Neural progenitor cell (in vitro differentiated cells): ENCODE data around the gene ABHD6. TPM values are rescaled to one million over a fixed set of nuclear protein-coding genes. Genes with fewer than 3 reads are reported as not detected.

Source experiments
- DNase-seq: peaks from one replicate; pipeline ENCODE4 v3.0.0-alpha.2; 2016; ENCODE audit warnings: low spot score
- H2AFZ ChIP-seq: fragments of 200-600 bp; sonication (generic); replicated peaks from 2 replicates; pipeline ENCODE4 v1.6.1; 2016; ENCODE audit warnings: antibody characterized with exemption
- H3F3A ChIP-seq: fragments of 200-600 bp; sonication (generic); 2 replicates; pipeline ENCODE4 v1.6.1; 2016; ENCODE audit warnings: antibody characterized with exemption, low read depth
- H3K27ac ChIP-seq: fragments of 200-600 bp; sonication (generic); 2 replicates; pipeline ENCODE4 v1.5.1; 2016; ENCODE audit warnings: mild to moderate bottlenecking
- H3K27me3 ChIP-seq: fragments of 200-600 bp; sonication (generic); 2 replicates; pipeline ENCODE4 v1.6.1; 2016; ENCODE audit warnings: mild to moderate bottlenecking, moderate library complexity
- H3K36me3 ChIP-seq: fragments of 200-600 bp; sonication (generic); 2 replicates; pipeline ENCODE4 v1.5.1; 2016
- H3K4me1 ChIP-seq: fragments of 200-600 bp; sonication (generic); 2 replicates; pipeline ENCODE4 v1.6.1; 2016; ENCODE audit warnings: mixed run types
- H3K4me2 ChIP-seq: fragments of 200-600 bp; sonication (generic); 2 replicates; pipeline ENCODE4 v1.6.1; 2016
- H3K4me3 ChIP-seq: fragments of 200-600 bp; sonication (generic); 2 replicates; pipeline ENCODE4 v1.5.1; 2016
- H3K79me2 ChIP-seq: fragments of 200-600 bp; sonication (generic); 2 replicates; pipeline ENCODE4 v1.6.1; 2016; ENCODE audit warnings: low read depth
- H3K9ac ChIP-seq: fragments of 200-600 bp; sonication (generic); 2 replicates; pipeline ENCODE4 v1.6.1; 2016
- H3K9me3 ChIP-seq: fragments of 200-600 bp; sonication (generic); 2 replicates; pipeline ENCODE4 v1.5.1; 2016; ENCODE audit warnings: low read depth
- H4K20me1 ChIP-seq: fragments of 200-600 bp; sonication (generic); 2 replicates; pipeline ENCODE4 v1.6.1; 2016; ENCODE audit warnings: low read depth
- H3K27ac Mint-ChIP-seq: 3 replicates; pipeline ENCODE4 v1.8.0; 2021; ENCODE audit warnings: mixed read lengths
- H3K27me3 Mint-ChIP-seq: 2 replicates; pipeline ENCODE4 v1.8.0; 2022; ENCODE audit warnings: low read depth, mild to moderate bottlenecking, inconsistent platforms, moderate library complexity, mixed read lengths; ENCODE audit not compliant: insufficient read depth
- H3K36me3 Mint-ChIP-seq: 3 replicates; pipeline ENCODE4 v1.8.0; 2021; ENCODE audit warnings: mixed read lengths
- H3K4me1 Mint-ChIP-seq: 3 replicates; pipeline ENCODE4 v1.8.0; 2021; ENCODE audit warnings: mixed read lengths
- H3K4me3 Mint-ChIP-seq: 3 replicates; pipeline ENCODE4 v1.8.0; 2021; ENCODE audit warnings: mild to moderate bottlenecking, moderate library complexity, mixed read lengths
- H3K9me3 Mint-ChIP-seq: 3 replicates; pipeline ENCODE4 v1.8.0; 2020; ENCODE audit warnings: mixed read lengths
- CTCF ChIP-seq: fragments of 200-600 bp; sonication (generic); IDR thresholded peaks from 2 replicates; pipeline ENCODE4 v1.5.1; 2017; ENCODE audit warnings: antibody characterized with exemption, mild to moderate bottlenecking
- EZH2 ChIP-seq: fragments of 200-600 bp; sonication (generic); IDR thresholded peaks from 2 replicates; pipeline ENCODE4 v1.6.1; 2017; ENCODE audit warnings: antibody characterized with exemption, mild to moderate bottlenecking, moderate library complexity
- EZH2phosphoT487 ChIP-seq: fragments of 200-600 bp; sonication (generic); IDR thresholded peaks from 2 replicates; pipeline ENCODE4 v1.6.1; 2017; ENCODE audit warnings: antibody characterized with exemption
- total RNA-seq: library from RNA; depleted of rRNA; stranded (reverse); fragments of >200 nt; gene quantifications from 2 replicates; pipeline ENCODE4 v1.2.3, GENCODE V29; 2015; ENCODE audit warnings: low replicate concordance

The ABHD6 gene
- total RNA-seq, 1 donor from 2014 or later, result 21.5 TPM

- DNase-seq, result no peak
- no peaks in the 10 kb centered on the region for H3K27me3 ChIP-seq
- TF ChIP-seq CTCF (no peak), EZH2 (no peak), EZH2phosphoT487 (no peak)
- H3K27ac Mint-ChIP-seq, result no peak overlapping the region
- peaks cover 2% of the 10 kb centered on the region for H3K9me3 Mint-ChIP-seq
- no peak overlapping the region for H3K27ac ChIP-seq
- no peaks in the 10 kb centered on the region for H3F3A ChIP-seq
- H2AFZ ChIP-seq, result no peak overlapping the region
- no peak overlapping the region for H3K4me3 ChIP-seq
- H3K4me3 Mint-ChIP-seq, result no peak overlapping the region
- H4K20me1 ChIP-seq, result no peaks in the 10 kb centered on the region
- no peak overlapping the region for H3K4me2 ChIP-seq
- H3K27me3 Mint-ChIP-seq, result peaks cover 2% of the 10 kb centered on the region
- H3K4me1 ChIP-seq, result no peaks in the 10 kb centered on the region
- no peaks in the 10 kb centered on the region for H3K4me1 Mint-ChIP-seq
- H3K9ac ChIP-seq, result no peak overlapping the region
- H3K36me3 ChIP-seq, result no peaks in the 10 kb centered on the region
- no peaks in the 10 kb centered on the region for H3K36me3 Mint-ChIP-seq
- no peaks in the 10 kb centered on the region for H3K9me3 ChIP-seq
- no peaks in the 10 kb centered on the region for H3K79me2 ChIP-seq
Observed at GRCh38 chr3:58205981-58206380, 31.6 kb upstream of the ABHD6 start.

- H3K4me2 ChIP-seq, result no peak overlapping the region
- H3K9me3 Mint-ChIP-seq, result peaks cover under 1% of the 10 kb centered on the region
- no peaks in the 10 kb centered on the region for H3K79me2 ChIP-seq
- no peaks in the 10 kb centered on the region for H3F3A ChIP-seq
- H3K27ac ChIP-seq, result no peak overlapping the region
- no peak overlapping the region for H3K9ac ChIP-seq
- H3K27me3 ChIP-seq, result no peaks in the 10 kb centered on the region
- H4K20me1 ChIP-seq, result no peaks in the 10 kb centered on the region
- peaks cover 2% of the 10 kb centered on the region for H3K27me3 Mint-ChIP-seq
- H3K4me1 Mint-ChIP-seq, result no peaks in the 10 kb centered on the region
- no peaks in the 10 kb centered on the region for H3K36me3 Mint-ChIP-seq
- H3K9me3 ChIP-seq, result no peaks in the 10 kb centered on the region
- H3K36me3 ChIP-seq, result no peaks in the 10 kb centered on the region
- H3K4me1 ChIP-seq, result no peaks in the 10 kb centered on the region
- no peak overlapping the region for H3K4me3 Mint-ChIP-seq
- H2AFZ ChIP-seq, result no peak overlapping the region
- DNase-seq, result no peak
- no peak overlapping the region for H3K4me3 ChIP-seq
- H3K27ac Mint-ChIP-seq, result no peak overlapping the region
- TF ChIP-seq EZH2phosphoT487, result no peak
- TF ChIP-seq CTCF, result no peak
- no peak for TF ChIP-seq EZH2
Observed at GRCh38 chr3:58206406-58207011, 31.1 kb upstream of the ABHD6 start.

- Mint-ChIP-seq H3K9me3 (no peaks in the 10 kb centered on the region), H3K36me3 (no peaks in the 10 kb centered on the region), H3K4me3 (no peak overlapping the region), H3K27ac (no peak overlapping the region), H3K4me1 (no peaks in the 10 kb centered on the region), H3K27me3 (peaks cover 1% of the 10 kb centered on the region)
- DNase-seq, result no peak
- no peaks in the 10 kb centered on the region for H3K9me3 ChIP-seq
- H3K4me1 ChIP-seq, result no peaks in the 10 kb centered on the region
- H3K4me3 ChIP-seq, result no peak overlapping the region
- no peak overlapping the region for H3K27ac ChIP-seq
- H3K27me3 ChIP-seq, result no peaks in the 10 kb centered on the region
- no peaks in the 10 kb centered on the region for H3F3A ChIP-seq
- no peak overlapping the region for H2AFZ ChIP-seq
- no peaks in the 10 kb centered on the region for H3K36me3 ChIP-seq
- no peak overlapping the region for H3K9ac ChIP-seq
- H4K20me1 ChIP-seq, result no peaks in the 10 kb centered on the region
- no peaks in the 10 kb centered on the region for H3K79me2 ChIP-seq
- TF ChIP-seq EZH2phosphoT487, result no peak
- no peak for TF ChIP-seq CTCF
- no peak for TF ChIP-seq EZH2
- no peak overlapping the region for H3K4me2 ChIP-seq
Observed at GRCh38 chr3:58207954-58208353, 29.6 kb upstream of the ABHD6 start.
